Astrocyte (in vitro differentiated cells and primary cell): ENCODE measurements around the gene LRRC8D.

ENCODE experiments used
- CTCF ChIP-seq: IDR thresholded peaks from 2 replicates; pipeline ENCODE4 v1.5.1; 2011; ENCODE audit warnings: low read depth, mild to moderate bottlenecking, inconsistent platforms, low read length, moderate library complexity; ENCODE audit not compliant: insufficient read depth
- EZH2 ChIP-seq: IDR thresholded peaks from 2 replicates; pipeline ENCODE4 v1.6.1; 2012; ENCODE audit warnings: mild to moderate bottlenecking, low read length, inconsistent platforms; ENCODE audit not compliant: insufficient read depth

- TF ChIP-seq CTCF (no peak), EZH2 (no peak)
These were observed 89.9 kb downstream of the LRRC8D start for GRCh38 chr1:89910780-89911179.
